Psoas muscle (tissue), 8 donors: ENCODE data around the gene KBTBD12. TPM values are rescaled to one million over a fixed set of nuclear protein-coding genes. Genes with fewer than 3 reads are reported as not detected.

Source experiments
- ATAC-seq, 4 donors: fragments of 200-7000 bp; cut with Tn5 transposase; one replicate each; pipeline ENCODE4 v1.9.1; 2020; ENCODE audit warnings: moderate library complexity in 3 of 4, mild to moderate bottlenecking in 2 of 4
- DNase-seq, 2 donors: peaks; one replicate each; pipeline ENCODE4 v3.0.0-alpha.2; 2020
- H3K27ac ChIP-seq: fragments of 200-600 bp; one replicate; pipeline ENCODE4 v1.8.0; 2022
- H3K27me3 ChIP-seq, 3 donors: fragments of 200-600 bp in 1 of 3; one replicate each; pipeline versions ENCODE4 v1.6.1 to v1.8.0; 2013 to 2022; ENCODE audit warnings: low read length in 2 of 3, mild to moderate bottlenecking in 2 of 3, moderate library complexity in 1 of 3; ENCODE audit not compliant: insufficient read depth in 3 of 3
- H3K36me3 ChIP-seq, 2 donors: fragments of 200-600 bp in 1 of 2; one replicate each; pipeline versions ENCODE4 v1.6.1 to v1.8.0; 2013 to 2022; ENCODE audit warnings: low read depth in 1 of 2, mild to moderate bottlenecking in 1 of 2, moderate library complexity in 1 of 2; ENCODE audit not compliant: insufficient read depth in 1 of 2
- H3K4me1 ChIP-seq: fragments of 200-600 bp; one replicate; pipeline ENCODE4 v1.8.0; 2022
- H3K4me3 ChIP-seq: fragments of 200-600 bp; one replicate; pipeline ENCODE4 v1.8.0; 2022; ENCODE audit warnings: mild to moderate bottlenecking
- H3K9me3 ChIP-seq: fragments of 200-600 bp; one replicate; pipeline ENCODE4 v1.8.0; 2022
- WGBS, 3 donors: extraction: QIAGEN DNeasy Blood & Tissue Kit; methylation state at CpG; one replicate each; pipeline versions ENCODE4 v1.1.6 to v1.1.7; 2013; 5-methylcytosine and 5-hydroxymethylcytosine counted together
- intact Hi-C, 2 donors: fragments of 100-400 bp; cut with DNase I; formaldehyde crosslinking; loops; one replicate each; pipeline versions ENCODE4 v1.11.0 to v1.14.2; 2022
- long read RNA-seq, 2 donors: library from polyadenylated mRNA; unstranded; transcript quantifications; one replicate each; pipeline ENCODE4 v2.0.0, GENCODE V29; 2021
- polyA plus RNA-seq, 3 donors: library from polyadenylated mRNA; stranded (reverse); fragments of 200-250 nt; gene quantifications; one replicate each; pipeline ENCODE4 v1.2.3, GENCODE V29; 2013
- total RNA-seq, 4 donors: library from RNA; stranded (reverse); fragmentation: NEBNext Ultra II Directional in 2 of 4; extraction: Animal tissue kit (Norgen Biotek cat#: 25700) in 2 of 4; gene quantifications; one replicate each; pipeline versions ENCODE4 v1.2.1 to v1.2.4, GENCODE V29; 2021 to 2023
- TF ChIP-seq, protein P1 (sequence below): fragments of 200-600 bp; IDR thresholded peaks from one replicate; pipeline ENCODE4 v1.8.0; 2022; ENCODE audit warnings: antibody characterized with exemption
- donor health status: healthy with polysubstance abuse.
- donor health status: DM: no; HTN: no; CAD: no; lungs with moderate emphysema.
- donor health status: Bipolar disorder and iron deficiency.
- donor health status: healthy.
- donor health status: DM: yes; HTN: yes; CAD: no.
- donor health status: DM: no; HTN: no; CAD: no.
- donor health status: DM: no; HTN: no; CAD: no.
- donor health status: DM: yes; HTN: yes; CAD: no.

The KBTBD12 gene, protein sequence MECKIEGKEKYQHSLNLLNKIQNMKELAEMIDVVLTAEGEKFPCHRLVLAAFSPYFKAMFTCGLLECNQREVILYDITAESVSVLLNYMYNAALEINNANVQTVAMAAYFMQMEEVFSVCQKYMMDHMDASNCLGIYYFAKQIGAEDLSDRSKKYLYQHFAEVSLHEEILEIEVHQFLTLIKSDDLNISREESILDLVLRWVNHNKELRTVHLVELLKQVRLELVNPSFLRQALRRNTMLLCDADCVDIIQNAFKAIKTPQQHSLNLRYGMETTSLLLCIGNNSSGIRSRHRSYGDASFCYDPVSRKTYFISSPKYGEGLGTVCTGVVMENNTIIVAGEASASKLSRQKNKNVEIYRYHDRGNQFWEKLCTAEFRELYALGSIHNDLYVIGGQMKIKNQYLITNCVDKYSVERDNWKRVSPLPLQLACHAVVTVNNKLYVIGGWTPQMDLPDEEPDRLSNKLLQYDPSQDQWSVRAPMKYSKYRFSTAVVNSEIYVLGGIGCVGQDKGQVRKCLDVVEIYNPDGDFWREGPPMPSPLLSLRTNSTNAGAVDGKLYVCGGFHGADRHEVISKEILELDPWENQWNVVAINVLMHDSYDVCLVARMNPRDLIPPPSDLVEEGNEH
- total RNA-seq: 10 to 100 TPM; 20.6 to 47.5 (median 29.5) TPM
- 10 to 100 TPM in 1 of 3 donors, 1 to 10 TPM in 2; 2.1 to 17.3 (median 7.3) TPM for polyA plus RNA-seq
- long read RNA-seq, donor 1, full-length matches to known transcripts: 7 of 21 reads
- long read RNA-seq, donor 1, partial matches to known transcripts: 4 of 21 reads
- long read RNA-seq, donor 1, other reads (novel, unspliced or antisense): 10 of 21 reads
- long read RNA-seq, donor 2, full-length matches to known transcripts: 22 of 71 reads
- long read RNA-seq, donor 2, partial matches to known transcripts: 38 of 71 reads
- long read RNA-seq, donor 2, other reads (novel, unspliced or antisense): 11 of 71 reads

DNA sequence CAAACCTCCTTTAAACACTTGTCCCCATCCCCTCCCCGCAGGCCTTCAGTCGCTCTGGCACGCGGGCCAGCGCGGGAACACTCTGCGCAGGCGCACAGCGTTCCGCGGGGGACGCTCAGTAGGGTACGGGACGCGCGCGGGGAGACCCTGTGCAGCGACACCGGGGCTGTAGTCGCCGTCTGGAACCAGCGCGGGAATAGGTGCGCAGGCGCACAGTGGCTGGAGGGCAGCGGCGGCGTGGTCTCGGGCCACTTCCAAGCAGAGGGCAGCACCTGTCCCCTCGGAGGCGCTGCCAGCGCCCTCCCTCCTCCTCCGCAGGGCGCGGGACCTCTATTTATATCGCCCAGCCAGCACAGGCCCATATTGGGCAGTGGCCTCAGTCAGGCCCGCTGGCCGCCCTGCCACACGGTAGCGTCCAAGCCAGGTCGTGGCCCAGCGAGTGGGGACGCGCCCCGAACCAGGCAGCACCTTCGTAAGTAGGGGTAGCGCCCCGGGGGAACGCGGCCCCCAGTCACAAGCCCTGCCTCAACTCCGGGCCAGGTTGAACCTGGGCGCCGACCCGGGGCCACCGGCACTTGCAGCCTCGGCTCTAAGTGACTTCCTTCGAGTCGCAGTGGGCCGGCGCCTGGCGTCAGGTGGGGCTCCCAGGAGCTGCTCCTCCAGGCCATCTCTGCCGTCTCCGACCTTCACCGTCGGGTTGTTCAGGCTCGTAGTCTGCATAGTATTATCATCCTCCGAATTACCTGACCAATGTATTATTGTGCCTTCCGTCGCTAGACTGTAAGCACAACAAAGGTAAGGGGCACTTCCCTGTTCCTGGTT lies at the start of gene KBTBD12:
KBTBD12 (plus strand) TSS at position 118 of the 822 bp plus-strand sequence. CDS start 7,830 bp downstream, outside the sequence.
- Histone ChIP-seq H3K27ac (peak within 1 kb of the TSS; percentile 97), H3K27me3 (no peaks in the 10 kb centered on the region), H3K4me3 (peak within 1 kb of the TSS; percentile 75), H3K4me1 (peaks cover 42% of the 10 kb centered on the region), H3K36me3 (no peaks in the 10 kb centered on the region), H3K9me3 (peaks cover 4% of the 10 kb centered on the region)
- peak; percentile 97 to 99 (median 98) for ATAC-seq
- 5 to 10% (median 6%) methylated on average over 58 to 69 of the region's 69 CpGs for WGBS, 3 donors
- intact Hi-C loops: loop anchor here in 1 of 2 donors (5.0 kb wide), 2 partner anchors 37 to 93 kb away; partner anchors contain the start of gene MGLL
- TF ChIP-seq, protein P1, sequence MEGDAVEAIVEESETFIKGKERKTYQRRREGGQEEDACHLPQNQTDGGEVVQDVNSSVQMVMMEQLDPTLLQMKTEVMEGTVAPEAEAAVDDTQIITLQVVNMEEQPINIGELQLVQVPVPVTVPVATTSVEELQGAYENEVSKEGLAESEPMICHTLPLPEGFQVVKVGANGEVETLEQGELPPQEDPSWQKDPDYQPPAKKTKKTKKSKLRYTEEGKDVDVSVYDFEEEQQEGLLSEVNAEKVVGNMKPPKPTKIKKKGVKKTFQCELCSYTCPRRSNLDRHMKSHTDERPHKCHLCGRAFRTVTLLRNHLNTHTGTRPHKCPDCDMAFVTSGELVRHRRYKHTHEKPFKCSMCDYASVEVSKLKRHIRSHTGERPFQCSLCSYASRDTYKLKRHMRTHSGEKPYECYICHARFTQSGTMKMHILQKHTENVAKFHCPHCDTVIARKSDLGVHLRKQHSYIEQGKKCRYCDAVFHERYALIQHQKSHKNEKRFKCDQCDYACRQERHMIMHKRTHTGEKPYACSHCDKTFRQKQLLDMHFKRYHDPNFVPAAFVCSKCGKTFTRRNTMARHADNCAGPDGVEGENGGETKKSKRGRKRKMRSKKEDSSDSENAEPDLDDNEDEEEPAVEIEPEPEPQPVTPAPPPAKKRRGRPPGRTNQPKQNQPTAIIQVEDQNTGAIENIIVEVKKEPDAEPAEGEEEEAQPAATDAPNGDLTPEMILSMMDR: no peak
- peak; percentile 79 to 94 for DNase-seq

DNA sequence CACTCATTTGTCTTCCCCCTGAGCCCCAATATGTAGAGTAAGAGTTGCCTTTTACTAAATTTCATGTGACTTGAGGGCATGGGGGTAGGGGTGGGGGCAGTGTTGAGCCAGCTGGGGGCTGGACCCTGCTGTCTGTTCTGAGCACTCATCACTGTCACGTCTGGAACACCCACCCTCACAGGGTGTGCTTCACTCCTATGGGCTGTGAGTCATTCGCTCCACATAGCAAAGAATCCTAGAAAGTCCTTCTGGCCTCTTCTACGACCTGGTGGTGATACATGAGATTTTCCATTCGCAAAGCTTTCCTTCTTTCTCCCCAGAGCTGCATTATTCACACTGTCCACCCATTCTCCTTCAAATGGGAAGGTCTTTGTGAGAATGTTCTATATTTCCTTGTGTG lies 49.1 kb upstream of the KBTBD12 start:
- H3K27me3 ChIP-seq: no peaks in the 10 kb centered on the region
- DNase-seq: no peak
- H3K36me3 ChIP-seq: no peaks in the 10 kb centered on the region
- 68 to 87% (median 72%) methylated on average over 4 of the region's 4 CpGs for WGBS, 3 donors
- no peak overlapping the region for H3K27ac ChIP-seq
- intact Hi-C loops: no loop called here
- TF ChIP-seq, protein P1: no peak
- H3K4me1 ChIP-seq: no peaks in the 10 kb centered on the region
- H3K4me3 ChIP-seq: no peak overlapping the region
- peak in 1 of 4 donors; percentile 51 for ATAC-seq
- H3K9me3 ChIP-seq: no peaks in the 10 kb centered on the region

DNA sequence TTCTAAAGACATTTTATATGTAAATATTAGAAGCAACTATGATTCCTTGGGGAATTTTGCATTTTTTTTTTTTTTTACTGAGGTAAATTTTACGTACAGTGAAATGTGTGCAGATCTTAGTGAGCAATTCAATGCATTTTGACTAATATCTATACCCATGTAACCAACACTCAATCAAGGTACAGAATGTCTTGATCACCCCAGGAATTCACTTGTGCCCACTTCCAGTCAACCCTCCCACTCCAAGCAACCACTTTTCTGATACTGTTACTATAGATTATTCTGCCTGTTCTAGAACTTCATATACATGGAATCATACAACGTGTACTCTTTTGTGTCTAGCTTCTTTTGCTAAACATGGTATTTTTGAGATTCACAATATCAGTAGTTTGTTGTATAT lies 47.6 kb upstream of the KBTBD12 start:
- Histone ChIP-seq H3K36me3 (no peaks in the 10 kb centered on the region), H3K27ac (no peak overlapping the region), H3K9me3 (no peaks in the 10 kb centered on the region), H3K4me3 (no peak overlapping the region), H3K4me1 (no peaks in the 10 kb centered on the region), H3K27me3 (no peaks in the 10 kb centered on the region)
- ATAC-seq (no peak), DNase-seq (no peak)
- TF ChIP-seq, protein P1: no peak
- intact Hi-C loops: no loop called here
- 90 to 97% (median 94%) methylated on average over 2 of the region's 2 CpGs for WGBS, 3 donors

DNA sequence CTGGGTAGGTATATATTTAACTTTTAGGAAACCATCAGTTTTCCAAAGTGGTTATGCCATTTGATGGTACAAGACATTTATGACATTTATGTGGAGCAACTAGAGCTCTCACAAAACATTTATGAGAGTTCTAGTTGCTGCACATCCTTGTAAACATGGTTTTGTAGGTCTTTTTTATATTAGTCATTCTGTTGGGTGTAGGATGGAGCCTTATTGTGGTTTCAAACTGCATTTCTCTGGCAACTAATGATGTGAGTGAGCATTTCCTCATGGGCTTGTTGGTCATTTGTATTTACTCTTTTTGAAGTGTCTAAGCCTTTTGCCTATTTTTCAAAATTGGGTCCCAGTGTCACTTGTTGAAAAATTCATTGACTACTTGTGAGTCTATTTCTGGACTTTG lies 47.0 kb upstream of the KBTBD12 start:
- H3K36me3 ChIP-seq: no peaks in the 10 kb centered on the region
- no peaks in the 10 kb centered on the region for H3K4me1 ChIP-seq
- no peaks in the 10 kb centered on the region for H3K27me3 ChIP-seq
- TF ChIP-seq, protein P1: no peak
- no peak overlapping the region for H3K4me3 ChIP-seq
- intact Hi-C loops: no loop called here
- no peaks in the 10 kb centered on the region for H3K9me3 ChIP-seq
- DNase-seq (no peak), ATAC-seq (no peak)
- H3K27ac ChIP-seq: no peak overlapping the region
